ENCODE measurements around the gene MNX1.

- TF ChIP-seq POLR2A (IDR thresholded peaks at IDR 0.05; ENCODE audit: low read depth, low read length) (no peak), CTCF (conservative IDR thresholded peaks at IDR 0.05; ENCODE audit: low read depth, low read length) (no peak), SMC3 (IDR thresholded peaks at IDR 0.05; ENCODE audit: low read depth, low read length) (no peak), BHLHE40 (IDR thresholded peaks at IDR 0.05; ENCODE audit: low read depth, low read length) (no peak), RAD21 (IDR thresholded peaks at IDR 0.05; ENCODE audit: low read length) (no peak)
Observed at GRCh38 chr7:157032644-157033482, 22.4 kb upstream of the MNX1 start.

Data from IMR-90 (cell line).